Fibroblast of mammary gland (primary cell): ENCODE data around the gene IMP4.

Experiments used
- DNase-seq: peaks from one replicate; pipeline ENCODE4 v3.0.0-alpha.2; 2010; ENCODE audit warnings: low read depth
- H3K4me3 ChIP-seq: 2 replicates; pipeline ENCODE4 v1.5.1; 2011; ENCODE audit warnings: low read depth, mild to moderate bottlenecking, low read length, moderate library complexity; ENCODE audit not compliant: control insufficient read depth
- CTCF ChIP-seq: conservative IDR thresholded peaks from 2 replicates; pipeline ENCODE4 v1.5.1; 2011; ENCODE audit warnings: low read depth, low read length, inconsistent platforms; ENCODE audit not compliant: control insufficient read depth, insufficient read depth

IMP4 gene

GRCh38 chr2:130307850-130308249 lies 34.8 kb upstream of the IMP4 start:
- DNase-seq: no peak
- H3K4me3 ChIP-seq: no peak overlapping the region
- TF ChIP-seq CTCF: no peak

- no peak for DNase-seq
- H3K4me3 ChIP-seq: no peak overlapping the region
- TF ChIP-seq CTCF: no peak
Observed at GRCh38 chr2:130310881-130311280, 31.8 kb upstream of the IMP4 start.

- TF ChIP-seq CTCF: no peak
- no peak for DNase-seq
- no peak overlapping the region for H3K4me3 ChIP-seq
Observed at GRCh38 chr2:130313812-130314334, 28.8 kb upstream of the IMP4 start.

GRCh38 chr2:130314377-130314776 lies 28.3 kb upstream of the IMP4 start:
- H3K4me3 ChIP-seq: no peak overlapping the region
- DNase-seq: no peak
- TF ChIP-seq CTCF: no peak

GRCh38 chr2:130316596-130316995 lies 26.1 kb upstream of the IMP4 start:
- TF ChIP-seq CTCF: no peak

GRCh38 chr2:130318906-130319305 lies 23.8 kb upstream of the IMP4 start:
- no peak for DNase-seq
- no peak for TF ChIP-seq CTCF
- no peak overlapping the region for H3K4me3 ChIP-seq

More at GRCh38 chr2:130316596-130316995, 26.1 kb upstream of the IMP4 start:
- no peak overlapping the region for H3K4me3 ChIP-seq
- DNase-seq: no peak

GRCh38 chr2:130319536-130319935 lies 23.2 kb upstream of the IMP4 start:
- DNase-seq: no peak
- TF ChIP-seq CTCF: no peak

More at GRCh38 chr2:130319536-130319935, 23.2 kb upstream of the IMP4 start:
- no peak overlapping the region for H3K4me3 ChIP-seq
